Measurements from ENCODE around the gene NOP14.

GRCh38 chr4:2908686-2909085 lies 54.5 kb downstream of the NOP14 start:
- no peak for TF ChIP-seq CTCF (IDR thresholded peaks at IDR 0.05)
- no peak for TF ChIP-seq POLR2AphosphoS5 (IDR thresholded peaks at IDR 0.05)
- TF ChIP-seq POLR2A (IDR thresholded peaks at IDR 0.05), result no peak
- TF ChIP-seq EP300 (IDR thresholded peaks at IDR 0.05; ENCODE audit: low read depth), result no peak

Measured in transverse colon (tissue), 4 donors.